ENCODE results near the gene RCVRN.

- TF ChIP-seq EP300 (IDR thresholded peaks at IDR 0.05) (no peak), POLR2A (IDR thresholded peaks at IDR 0.05) (no peak)
These were observed 50.0 kb downstream of the RCVRN start for GRCh38 chr17:9855036-9855435.

All from ovary (tissue), 1 donor.